NCI-H146 treated with DMSO at 0.1 percent for 48 hours (cell line): Measurements from ENCODE around the gene TMEM234.

Source experiments
- DNase-seq: peaks from one replicate; lab custom pipeline; 2025; ENCODE audit not compliant: unreplicated experiment; lab: John Stamatoyannopoulos, UW

The TMEM234 gene

DNA sequence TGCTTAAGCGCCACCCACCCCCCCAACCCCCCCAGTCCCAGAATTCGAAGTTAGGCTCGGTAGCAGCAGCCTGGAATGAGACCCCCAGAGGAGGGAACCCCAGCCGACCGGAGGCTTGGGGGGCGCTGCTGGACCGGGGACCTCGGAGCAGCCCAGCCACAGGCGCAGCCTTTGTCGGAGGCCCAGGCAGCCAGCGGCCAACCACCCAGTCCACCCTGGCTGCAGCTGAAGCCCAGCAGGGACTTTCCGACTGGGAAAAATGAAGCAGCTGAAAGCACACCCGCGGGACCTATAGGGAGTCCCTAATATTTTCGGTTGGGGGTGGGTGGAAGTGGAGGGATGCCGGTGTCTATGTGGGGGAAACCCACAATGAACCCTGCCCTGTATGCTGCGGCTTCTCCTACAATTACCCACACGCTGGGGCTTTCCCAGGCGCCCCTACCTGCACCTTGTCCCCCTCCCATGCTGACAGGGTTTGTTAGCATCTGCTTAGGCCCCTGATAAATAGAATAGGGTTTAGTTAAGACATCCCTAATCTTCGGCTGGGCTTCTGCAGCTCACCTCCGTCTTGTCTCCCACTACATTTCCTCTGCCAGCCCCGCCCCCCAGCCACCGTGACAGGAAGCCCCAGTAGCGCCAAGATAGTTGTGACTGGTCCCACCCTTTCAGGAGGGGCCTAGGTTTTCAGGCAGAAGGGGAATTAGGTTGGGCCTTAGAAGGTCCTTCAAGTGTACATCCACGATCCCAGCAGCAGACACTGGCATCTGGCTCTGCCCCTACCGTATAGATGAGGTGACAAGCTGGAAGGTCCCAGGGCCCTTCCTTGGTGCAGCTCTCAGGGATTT lies 20.9 kb downstream of the TMEM234 start:
- DNase-seq, result peak; percentile 5

DNA sequence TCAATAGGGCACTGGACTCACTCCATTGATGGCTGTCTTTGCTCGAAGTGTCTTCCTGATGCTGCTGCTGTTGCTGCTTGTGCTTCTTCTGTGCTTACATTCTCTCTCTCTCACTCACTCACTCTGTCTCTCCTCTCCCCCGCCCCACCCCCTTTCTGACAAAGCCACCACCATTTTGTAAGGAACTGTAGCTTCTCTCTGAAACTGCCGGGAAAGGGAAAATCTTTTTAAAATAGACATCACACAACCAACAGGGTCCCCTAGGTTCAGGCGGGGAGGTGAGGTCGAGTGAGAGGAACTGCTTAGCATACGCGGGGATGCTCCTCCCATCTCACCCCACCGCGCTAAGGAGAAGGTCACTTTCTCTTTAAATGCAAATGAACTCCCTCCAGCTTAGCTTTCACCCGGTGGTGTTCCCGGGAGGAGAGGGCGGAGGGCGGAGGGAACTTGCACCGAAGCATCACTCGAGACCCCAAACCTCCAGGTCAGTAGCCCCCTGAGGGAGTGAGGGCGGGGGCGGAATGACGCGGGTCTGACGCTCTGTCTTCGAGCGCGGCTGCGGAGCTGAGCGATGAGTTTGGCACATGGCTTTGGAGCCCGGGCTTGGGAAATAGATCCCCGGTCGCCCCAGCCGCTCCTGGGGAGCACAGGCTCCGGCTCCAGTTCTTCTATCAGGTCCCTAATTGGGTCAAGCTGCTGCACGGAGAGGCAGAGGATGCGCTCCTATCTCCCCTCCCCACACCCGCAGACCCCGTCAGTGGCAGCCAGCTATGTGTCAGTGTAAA lies 21.7 kb downstream of the TMEM234 start, which contains the start of gene CCDC28B:
Gene CCDC28B, plus strand, starts transcription at position 370 of the 785 bp plus-strand sequence. CDS start 1,341 bp downstream, outside the sequence.
- peak; percentile 44 for DNase-seq

DNA sequence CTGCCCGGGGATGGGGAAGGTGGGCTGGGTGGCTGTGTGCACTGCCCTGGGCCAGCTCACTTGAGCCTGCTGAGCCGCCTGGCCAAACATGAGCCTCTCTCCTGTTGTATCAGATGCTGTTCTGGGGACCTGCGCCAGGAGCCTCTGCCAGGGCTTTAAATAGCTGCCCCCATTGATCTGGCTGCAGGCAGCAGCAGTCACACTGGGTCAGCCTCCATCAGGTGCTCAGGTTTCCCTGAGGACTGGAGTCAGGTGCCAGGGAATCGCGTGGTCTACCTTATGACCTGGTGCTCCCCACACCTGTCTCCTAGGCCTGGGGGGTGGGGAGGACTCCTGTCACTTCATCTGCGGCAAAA lies 22.5 kb downstream of the TMEM234 start:
- DNase-seq, result peak; percentile 1

DNA sequence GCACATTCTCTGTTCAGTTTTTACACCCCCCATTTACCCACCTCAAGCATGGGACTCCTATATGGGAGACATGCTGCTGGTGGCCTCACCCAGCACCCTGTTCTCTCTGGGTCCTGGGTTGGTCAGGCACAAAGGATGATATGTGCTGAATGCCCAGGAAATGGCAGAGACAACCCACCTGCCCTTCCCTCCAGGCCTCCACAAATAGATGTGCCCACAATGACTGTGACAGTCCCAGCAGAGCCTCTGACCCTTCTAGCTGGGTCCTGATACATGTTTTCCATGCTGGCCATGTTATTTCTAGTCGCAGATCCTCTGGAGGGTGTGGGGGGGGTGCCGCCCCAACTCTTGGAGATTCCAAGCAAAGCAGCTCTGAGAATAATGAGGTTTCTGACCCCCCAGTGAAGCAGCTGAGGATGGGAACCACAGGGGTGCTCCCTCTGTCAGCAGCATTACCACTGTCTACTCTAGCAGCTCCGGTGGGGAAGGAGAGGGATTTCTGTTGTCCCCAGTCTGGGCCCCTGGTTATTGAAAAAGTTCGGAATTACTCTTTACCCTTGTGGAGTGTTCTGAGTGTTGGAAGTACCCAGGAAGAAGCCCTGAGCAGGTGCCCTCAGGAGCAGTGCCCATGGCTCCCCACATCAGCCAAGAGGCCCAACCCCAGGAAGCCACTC lies 23.0 kb downstream of the TMEM234 start:
- no peak for DNase-seq

DNA sequence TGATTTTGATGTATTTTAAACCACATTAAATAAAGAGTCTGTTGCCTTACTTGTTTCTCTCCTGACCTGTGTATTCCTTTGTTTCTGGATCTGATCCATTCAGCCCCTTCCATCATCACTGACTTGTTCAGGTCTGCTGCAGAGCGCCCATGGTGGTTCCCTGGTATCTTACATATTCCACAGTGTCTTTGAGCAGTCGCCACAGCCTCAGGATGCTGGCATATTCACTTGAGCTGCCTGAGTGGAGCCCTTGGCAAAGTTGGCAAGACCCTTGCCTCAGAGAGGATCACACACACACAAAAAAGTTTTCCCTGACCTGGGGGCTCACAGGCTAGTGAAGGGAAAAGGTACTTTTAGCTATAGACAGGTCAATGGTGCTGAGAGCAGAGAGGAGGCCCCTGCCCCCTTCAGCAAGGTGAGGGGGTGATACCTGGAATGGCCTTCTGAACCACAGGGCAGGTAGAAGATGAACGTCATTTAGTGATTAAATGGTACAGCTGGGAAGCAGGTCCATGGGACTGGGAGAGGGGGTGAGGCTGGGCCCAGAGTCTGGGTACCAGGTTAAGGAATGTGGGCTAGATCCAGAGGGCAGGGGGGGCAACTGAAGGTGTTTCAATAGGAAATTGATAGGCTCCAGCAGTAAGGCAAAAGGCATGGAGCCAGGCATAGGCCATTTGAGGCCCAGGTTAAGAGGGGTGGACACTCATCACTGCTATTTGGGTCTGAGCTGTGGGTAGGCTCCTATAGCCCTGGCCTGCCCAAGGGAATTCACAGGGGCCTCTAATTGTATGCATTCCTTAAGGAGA lies 23.7 kb downstream of the TMEM234 start:
- DNase-seq, result no peak

DNA sequence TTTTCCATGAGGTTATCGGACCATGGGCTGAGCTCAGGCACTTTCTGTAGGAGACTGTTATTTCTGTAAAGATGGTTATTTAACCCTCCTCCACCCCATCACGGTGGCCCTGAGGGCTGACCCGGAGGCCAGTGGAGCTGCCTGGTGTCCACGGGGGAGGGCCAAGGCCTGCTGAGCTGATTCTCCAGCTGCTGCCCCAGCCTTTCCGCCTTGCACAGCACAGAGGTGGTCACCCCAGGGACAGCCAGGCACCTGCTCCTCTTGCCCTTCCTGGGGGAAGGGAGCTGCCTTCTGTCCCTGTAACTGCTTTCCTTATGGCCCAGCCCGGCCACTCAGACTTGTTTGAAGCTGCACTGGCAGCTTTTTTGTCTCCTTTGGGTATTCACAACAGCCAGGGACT lies 24.3 kb downstream of the TMEM234 start:
- DNase-seq, result no peak

DNA sequence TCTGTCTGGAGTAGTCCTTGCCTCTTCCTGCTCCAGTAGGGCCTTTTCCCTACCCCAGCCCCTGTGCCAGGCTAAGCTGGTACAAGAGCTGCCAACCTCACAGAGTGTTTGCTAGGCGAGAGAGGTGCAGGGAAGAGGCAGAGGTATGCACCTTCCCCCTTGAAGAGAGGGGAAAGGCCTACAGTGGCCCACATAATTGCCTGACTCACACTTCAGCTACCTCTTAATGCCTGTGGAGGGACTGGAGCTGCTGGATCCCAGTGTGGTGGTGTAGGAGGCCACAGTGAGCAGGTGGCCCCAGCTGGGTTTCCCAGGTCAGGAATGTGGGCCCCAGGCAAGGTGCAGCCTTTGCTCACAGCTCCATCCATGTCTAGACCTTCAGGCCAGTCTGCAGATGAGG lies 25.1 kb downstream of the TMEM234 start:
- DNase-seq, result no peak

DNA sequence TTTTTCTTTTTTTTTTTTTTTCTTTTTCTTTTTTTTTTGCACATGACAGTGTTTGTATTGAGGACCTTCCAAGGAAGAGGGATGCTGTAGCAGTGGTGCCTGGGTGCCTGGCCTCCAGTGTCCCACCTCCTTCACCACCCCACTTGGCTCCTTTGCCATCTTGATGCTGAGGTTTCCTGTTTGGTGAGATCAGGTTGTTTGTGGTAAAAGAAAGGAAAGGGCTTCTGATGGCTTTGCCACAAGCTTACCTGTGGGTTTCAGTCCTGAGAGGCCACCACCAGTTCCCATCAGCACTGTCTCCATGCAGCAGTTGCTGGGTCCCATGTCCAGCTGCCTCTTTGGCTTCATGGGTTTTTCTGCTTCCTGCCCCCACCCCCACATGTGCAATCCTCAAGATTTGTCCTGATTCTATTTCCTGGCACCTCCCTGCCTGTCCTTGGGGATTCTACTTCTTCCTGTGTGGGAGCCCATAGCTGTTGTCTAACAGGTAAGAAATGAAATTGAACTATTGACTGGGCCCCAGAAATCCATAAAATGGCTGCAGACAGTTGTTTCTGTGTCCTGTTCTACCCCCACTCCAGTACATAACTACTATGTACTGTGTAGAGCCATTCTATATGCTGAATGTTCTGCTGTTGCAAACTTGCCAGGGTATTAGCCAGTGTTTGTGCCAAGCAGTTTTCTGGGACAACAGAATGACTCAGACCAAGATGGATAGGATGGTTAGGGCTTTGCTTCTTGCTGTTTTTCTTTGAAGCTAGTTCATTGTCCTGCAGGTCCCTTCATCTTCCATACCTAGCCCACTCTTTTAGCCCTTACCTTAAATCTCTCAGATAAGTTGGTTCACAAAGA lies 26.0 kb downstream of the TMEM234 start:
- DNase-seq, result no peak

DNA sequence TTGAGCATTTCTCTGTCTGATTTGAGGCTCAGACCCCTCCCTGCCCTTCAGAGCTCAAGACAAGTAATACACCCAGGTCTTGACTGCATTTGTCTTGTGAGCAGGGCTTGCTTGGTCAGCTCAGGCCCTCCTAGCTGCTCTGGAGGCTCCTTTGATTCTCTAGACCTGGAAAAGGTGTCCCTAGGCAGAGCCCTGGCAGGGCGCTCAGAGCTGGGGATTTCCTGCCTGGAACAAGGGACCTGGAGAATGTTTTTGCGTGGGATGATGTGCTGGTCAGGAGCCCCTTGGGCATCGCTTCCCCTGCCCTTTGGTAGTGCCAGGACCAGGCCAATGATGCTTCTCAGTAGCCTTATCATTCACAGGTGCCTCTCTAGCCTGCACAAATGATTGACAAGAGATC lies 26.6 kb downstream of the TMEM234 start:
- no peak for DNase-seq

DNA sequence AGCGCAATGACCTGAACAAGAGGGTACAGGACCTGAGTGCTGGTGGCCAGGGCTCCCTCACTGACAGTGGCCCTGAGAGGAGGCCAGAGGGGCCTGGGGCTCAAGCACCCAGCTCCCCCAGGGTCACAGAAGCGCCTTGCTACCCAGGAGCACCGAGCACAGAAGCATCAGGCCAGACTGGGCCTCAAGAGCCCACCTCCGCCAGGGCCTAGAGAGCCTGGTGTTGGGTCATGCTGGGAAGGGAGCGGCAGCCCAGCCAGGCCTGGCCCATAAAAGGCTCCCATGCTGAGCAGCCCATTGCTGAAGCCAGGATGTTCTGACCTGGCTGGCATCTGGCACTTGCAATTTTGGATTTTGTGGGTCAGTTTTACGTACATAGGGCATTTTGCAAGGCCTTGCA lies 27.2 kb downstream of the TMEM234 start:
- no peak for DNase-seq

DNA sequence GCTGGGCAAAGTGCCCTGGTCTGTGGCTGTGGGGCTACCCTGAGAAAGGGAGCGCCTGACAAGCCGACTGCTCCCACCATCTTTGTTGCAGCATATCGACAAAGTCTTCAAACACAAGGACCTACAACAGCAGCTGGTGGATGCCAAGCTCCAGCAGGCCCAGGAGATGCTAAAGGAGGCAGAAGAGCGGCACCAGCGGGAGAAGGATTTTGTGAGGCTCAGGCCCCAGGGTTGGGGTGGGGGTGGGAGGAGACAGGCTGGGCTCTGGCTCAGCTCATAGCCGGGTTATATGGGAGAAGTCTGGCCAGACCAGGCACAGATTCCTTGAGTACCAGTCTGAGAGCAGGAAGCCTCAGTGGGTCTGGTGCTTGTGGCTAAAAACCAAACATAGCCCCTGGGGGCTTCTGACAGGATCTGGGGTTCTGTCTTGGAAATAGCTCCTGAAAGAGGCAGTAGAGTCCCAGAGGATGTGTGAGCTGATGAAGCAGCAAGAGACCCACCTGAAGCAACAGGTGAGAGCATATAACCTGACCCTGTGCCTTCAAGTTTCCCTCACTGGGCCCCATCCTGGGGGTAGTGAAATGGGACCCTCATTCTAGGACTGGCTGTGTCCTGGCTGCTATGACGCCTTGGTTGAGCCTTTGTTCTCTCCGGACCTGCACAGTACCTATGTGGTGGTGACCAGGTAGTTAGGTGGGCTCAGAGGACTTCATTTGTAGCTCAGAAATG lies 29.8 kb downstream of the TMEM234 start:
- DNase-seq, result no peak

DNA sequence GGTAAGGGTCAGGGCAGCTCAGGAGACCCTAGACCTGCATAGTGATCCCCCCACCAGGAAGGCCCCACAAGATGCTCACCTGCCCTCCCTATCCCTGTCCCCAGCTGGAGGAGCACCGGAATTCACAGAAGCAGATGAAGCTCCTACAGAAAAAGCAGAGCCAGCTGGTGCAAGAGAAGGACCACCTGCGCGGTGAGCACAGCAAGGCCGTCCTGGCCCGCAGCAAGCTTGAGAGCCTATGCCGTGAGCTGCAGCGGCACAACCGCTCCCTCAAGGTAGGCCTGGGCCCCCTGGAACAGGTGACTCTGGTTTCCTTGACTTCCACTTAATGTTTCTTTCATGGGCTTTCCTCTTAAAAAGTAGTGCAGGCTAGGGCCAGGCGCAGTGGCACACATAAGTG lies 34.3 kb downstream of the TMEM234 start:
- no peak for DNase-seq

DNA sequence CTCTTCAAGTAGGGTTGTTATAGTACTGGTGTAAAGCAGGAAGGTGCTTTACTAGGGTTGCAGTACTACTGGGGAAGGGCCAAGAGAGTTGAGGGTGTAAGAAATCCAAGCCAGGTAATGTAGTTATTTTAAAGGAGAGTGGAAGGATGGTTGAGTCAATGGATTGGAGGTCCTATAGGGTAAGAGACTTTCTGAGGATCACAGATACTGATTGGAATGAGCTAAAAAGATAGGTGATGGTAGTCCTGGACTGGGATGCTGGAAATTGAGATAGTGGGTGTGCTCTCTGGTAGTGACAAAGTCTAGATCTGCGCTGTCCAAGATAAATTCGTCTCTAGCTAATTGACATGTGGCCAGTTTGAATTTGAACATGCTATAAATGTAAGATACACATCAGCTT lies 35.7 kb downstream of the TMEM234 start:
- DNase-seq, result no peak

DNA sequence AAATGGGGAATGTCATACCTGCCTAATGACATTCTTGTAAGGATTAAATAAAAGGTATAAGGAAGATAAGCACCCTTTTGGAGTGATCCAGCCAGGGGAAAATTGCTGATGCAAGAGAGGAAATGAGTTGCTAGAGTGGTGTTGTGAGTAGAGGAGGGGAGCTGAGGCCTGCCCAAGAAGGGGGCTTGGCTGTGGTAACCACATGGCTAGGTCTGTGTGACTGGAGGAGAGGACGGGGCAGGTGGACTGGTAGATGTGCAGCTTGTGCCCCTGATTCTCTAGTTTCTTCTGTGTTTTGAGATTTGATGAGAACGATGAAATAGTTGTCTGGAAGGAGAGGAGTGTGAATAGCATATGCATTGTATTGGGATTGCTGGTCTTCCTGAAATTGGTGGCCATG lies 36.1 kb downstream of the TMEM234 start:
- DNase-seq, result no peak

DNA sequence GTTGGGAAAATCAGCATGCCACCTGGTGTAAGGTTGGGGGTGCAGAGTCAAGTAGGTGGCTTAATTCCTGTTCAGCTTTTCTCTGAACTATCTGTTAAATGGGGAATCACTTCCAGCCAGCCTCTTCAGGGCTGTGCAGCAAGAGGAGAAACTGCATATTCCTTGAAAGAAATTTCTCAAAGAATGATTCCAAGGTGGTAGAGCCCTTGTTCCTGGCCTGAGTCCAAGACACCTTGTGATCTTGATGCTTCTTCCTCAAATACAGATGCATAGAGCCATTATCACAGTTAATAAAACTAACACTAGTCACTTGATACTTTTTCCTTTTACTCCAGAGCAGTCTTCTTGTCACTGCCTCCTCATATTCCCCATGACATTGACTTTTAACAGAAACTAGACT lies 37.5 kb downstream of the TMEM234 start:
- DNase-seq, result no peak

DNA sequence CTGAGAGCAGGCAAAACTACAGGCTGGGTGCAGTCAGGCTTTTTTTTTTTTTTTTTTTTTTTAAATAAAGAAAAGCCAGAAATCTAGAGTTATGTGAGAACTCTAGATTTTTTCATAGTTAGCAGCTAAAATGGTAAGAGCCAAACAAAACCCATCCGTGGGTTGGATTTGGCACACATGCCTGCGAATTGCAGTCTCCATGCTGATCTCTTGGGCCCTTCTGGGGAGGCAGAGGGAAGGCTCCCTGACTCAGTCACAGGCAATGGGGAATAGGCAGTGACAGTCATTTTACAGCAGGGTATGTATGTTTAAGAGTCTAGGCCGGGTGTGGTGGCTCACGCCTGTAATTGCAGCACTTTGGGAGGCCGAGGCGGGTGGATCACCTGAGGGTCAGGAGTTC lies 40.1 kb downstream of the TMEM234 start:
- DNase-seq, result no peak

DNA sequence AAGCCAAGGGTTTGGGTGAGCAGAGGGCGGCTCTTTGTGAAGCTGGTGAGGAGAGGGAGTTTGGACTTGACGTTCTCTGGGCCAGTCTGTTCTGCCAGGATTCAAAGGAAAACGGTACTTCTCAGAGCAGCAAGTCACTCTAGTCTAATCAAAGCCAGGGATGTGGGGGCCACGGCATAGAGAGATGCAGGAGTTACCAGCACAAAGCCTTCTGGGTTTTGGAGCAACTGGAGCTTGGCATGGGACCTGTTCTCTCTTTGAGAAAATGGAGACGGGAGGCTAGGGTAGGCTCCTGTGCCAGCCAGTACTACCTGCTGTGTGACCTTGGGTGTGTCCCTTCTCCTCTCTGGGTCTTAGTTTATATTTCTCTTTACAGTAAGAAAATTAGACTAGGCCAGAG lies 40.6 kb downstream of the TMEM234 start:
- no peak for DNase-seq

DNA sequence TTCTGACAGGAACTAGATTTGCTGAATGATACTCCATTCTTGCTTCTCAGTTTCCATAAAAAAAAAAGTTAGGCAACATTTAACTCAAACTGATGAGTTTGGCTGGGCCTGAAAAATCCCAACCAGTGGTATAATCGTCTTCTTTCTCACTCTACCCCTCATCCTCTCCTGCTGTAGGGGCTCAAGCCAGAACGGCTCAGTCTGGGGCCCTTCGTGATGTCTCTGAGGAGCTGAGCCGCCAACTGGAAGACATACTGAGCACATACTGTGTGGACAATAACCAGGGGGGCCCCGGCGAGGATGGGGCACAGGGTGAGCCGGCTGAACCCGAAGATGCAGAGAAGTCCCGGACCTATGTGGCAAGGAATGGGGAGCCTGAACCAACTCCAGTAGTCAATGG lies 41.1 kb downstream of the TMEM234 start:
- no peak for DNase-seq
